PC-3 (cell line): ENCODE results near the gene AARS1.

Experiments used
- EZH2 ChIP-seq: fragments of 300-600 bp; sonication (generic); IDR thresholded peaks from one replicate; pipeline ENCODE4 v1.6.1; 2017; ENCODE audit warnings: antibody characterized with exemption, mild to moderate bottlenecking, low read length; ENCODE audit not compliant: unreplicated experiment
- EZH2phosphoT487 ChIP-seq: fragments of 300-600 bp; sonication (generic); IDR thresholded peaks from 2 replicates; pipeline ENCODE4 v1.6.1; 2018; ENCODE audit warnings: mild to moderate bottlenecking, antibody characterized with exemption, low read length, borderline replicate concordance
- TF ChIP-seq, protein P1 (sequence below): fragments of 300-600 bp; sonication (generic); conservative IDR thresholded peaks from 2 replicates; pipeline ENCODE4 v1.5.1; 2017; ENCODE audit warnings: antibody characterized with exemption, low read depth, mild to moderate bottlenecking, low read length

DNA sequence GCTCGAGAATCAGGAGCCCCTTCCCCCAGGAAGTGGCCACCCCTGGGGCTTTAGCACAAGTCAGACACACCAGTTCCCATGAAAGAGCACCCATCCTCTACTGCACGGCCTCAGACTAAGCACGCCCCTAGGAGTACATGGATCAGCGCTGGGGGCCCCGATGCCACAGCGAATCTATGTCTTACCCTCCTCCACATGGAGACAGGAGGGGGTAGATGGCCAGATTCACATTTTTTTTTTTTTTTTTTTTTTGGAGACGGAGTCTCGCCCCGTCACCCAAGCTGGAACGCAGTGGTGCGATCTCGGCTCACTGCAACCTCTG lies 34.4 kb downstream of the AARS1 start:
- TF ChIP-seq, protein P1, sequence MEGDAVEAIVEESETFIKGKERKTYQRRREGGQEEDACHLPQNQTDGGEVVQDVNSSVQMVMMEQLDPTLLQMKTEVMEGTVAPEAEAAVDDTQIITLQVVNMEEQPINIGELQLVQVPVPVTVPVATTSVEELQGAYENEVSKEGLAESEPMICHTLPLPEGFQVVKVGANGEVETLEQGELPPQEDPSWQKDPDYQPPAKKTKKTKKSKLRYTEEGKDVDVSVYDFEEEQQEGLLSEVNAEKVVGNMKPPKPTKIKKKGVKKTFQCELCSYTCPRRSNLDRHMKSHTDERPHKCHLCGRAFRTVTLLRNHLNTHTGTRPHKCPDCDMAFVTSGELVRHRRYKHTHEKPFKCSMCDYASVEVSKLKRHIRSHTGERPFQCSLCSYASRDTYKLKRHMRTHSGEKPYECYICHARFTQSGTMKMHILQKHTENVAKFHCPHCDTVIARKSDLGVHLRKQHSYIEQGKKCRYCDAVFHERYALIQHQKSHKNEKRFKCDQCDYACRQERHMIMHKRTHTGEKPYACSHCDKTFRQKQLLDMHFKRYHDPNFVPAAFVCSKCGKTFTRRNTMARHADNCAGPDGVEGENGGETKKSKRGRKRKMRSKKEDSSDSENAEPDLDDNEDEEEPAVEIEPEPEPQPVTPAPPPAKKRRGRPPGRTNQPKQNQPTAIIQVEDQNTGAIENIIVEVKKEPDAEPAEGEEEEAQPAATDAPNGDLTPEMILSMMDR = no peak
- TF ChIP-seq EZH2 (no peak), EZH2phosphoT487 (no peak)
